ENCODE measurements around the gene ZCCHC17.

The ZCCHC17 gene

DNA sequence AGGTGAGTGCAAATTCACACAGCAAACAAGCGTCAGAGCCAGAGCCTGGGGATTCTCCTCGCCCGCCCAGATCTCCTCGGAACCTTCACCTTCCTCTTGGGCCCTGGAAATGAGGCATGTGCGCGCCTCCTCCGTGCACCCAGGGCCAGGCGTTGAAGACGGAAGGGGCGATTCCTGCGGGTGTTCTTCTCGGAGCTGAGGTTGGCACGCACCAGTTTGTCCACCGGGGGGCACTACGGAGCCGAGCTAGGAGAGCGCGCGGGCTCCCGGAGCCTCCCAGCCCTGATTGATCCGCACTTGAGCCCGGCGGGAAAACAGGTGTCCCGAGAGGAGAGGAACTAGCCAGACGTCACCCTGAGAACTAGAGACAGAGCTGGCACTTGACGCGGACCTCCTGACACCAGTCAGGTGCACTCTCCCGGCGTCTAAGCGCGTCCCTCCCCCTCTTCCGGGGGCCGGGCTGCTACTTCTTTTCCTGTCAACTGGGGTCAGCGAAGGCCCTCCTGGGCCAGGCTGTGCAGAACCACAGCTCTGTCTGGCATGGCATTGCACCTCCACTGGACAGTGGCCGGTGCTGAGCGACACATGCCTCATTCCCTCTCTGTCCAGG lies 97.9 kb downstream of the ZCCHC17 start:
- DNase-seq (ENCODE audit: low spot score): peak; percentile 84

- peak; percentile 33 for DNase-seq (ENCODE audit: low spot score)
These were observed 100.0 kb downstream of the ZCCHC17 start for GRCh38 chr1:31396633-31397351.

DNA sequence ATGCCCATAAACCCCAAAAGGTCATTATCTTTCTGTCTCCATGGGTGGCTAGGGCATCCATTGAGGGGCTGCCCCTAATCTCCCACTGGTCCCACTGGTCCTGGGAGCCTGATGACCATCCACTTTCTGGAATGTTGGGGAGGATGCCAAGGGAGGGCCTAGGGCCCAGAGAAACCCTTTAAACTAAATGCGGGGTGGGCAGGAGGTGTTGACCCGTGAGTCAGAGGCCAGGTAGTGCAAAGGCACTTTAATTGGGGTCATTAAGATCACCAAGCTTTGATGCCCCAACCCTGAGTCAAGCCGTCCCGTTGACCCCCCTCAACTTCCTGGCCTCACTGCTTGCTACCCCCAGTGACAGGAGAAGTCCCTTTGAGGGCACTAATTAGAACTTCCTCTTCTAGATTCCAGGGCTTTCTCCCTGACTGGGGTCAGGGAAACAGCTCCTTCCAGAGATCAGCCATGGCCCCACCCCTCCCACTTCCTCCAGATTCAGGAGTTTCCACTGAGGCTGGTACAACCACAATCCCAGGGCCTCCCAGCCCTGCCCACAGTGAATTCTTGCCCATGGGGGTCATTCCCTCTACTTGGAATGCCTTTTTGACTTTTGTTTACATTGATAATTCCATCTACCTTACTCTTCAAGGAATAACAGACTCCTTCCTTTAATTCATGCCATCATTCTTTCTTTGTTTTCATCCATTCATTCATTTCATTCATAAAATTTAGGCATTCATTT lies 100.7 kb downstream of the ZCCHC17 start:
- DNase-seq (ENCODE audit: low spot score): no peak

DNA sequence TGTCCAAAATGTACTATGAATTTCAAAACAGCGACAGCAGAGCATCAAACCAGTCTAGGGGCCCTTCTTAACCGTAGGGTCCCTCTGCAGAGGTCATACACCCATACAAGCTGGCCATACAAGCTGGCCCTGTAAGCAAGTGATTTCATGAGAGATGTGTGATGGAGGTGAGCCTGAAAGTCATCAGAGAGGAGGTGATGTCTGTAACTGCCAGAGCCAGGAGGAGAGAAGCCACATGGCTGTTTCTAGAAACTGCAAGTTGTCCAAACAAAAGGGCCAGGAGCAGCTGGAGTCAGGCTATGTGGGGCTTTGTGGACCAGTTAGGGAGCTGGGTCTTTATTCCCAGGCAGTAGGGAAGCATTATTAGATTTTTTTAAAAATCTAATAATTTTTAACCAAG lies 101.4 kb downstream of the ZCCHC17 start:
- no peak for DNase-seq (ENCODE audit: low spot score)

DNA sequence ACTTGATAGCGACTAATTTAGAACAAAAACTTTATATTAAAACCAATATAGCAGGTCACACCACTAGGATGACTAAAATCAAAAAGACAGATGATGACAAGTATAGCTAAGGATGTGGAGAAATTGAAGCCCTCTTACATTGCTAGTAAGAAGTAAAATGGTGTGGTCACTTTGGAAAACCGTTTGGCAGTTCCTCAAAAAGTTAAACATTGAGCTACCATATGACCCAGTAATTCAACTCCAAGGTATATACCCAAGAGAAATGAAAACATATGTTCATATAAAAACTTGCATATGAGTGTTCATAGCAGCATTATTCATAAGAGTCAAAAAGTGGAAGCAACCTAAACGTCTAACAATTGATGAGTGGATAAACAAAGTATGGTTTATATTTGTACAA lies 103.1 kb downstream of the ZCCHC17 start:
- DNase-seq (ENCODE audit: low spot score): no peak

DNA sequence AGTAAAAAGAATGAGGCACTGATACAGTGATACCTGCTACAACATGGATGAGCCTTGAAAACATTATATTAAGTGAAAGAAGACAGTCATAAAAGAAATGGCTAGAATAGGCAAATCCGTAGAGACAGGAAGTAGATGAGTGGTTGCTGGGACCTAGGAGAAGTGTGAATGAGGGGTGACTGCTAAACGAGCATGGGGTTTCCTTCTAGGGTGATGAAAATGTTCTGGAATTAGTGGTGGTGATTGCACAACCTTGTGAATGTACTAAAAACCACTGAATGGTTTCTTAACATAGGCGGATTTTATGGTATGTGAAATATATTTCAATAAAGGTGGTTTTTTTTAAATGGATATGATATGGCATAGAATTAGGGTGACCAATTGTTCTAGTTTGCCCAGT lies 103.6 kb downstream of the ZCCHC17 start:
- no peak for DNase-seq (ENCODE audit: low spot score)

DNA sequence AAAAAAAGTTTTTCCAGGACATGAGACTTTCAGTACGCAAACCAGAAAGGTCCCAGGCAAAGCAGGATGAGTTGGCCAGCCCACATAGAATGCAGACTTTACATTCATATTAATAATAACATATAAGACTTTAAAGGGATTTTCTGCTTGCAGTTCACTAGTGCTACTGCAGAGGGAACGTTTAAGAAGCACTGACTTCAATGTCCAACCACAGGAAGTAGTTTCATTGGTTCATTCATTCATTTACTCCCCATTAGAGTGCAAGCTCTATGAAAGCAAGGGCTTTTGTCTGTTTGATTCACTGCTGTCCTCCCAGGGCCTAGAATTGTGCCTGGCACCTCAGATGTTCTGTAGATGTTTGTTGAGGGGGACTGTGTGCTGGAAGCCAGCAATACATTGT lies 104.4 kb downstream of the ZCCHC17 start:
- peak; percentile 25 for DNase-seq (ENCODE audit: low spot score)

DNA sequence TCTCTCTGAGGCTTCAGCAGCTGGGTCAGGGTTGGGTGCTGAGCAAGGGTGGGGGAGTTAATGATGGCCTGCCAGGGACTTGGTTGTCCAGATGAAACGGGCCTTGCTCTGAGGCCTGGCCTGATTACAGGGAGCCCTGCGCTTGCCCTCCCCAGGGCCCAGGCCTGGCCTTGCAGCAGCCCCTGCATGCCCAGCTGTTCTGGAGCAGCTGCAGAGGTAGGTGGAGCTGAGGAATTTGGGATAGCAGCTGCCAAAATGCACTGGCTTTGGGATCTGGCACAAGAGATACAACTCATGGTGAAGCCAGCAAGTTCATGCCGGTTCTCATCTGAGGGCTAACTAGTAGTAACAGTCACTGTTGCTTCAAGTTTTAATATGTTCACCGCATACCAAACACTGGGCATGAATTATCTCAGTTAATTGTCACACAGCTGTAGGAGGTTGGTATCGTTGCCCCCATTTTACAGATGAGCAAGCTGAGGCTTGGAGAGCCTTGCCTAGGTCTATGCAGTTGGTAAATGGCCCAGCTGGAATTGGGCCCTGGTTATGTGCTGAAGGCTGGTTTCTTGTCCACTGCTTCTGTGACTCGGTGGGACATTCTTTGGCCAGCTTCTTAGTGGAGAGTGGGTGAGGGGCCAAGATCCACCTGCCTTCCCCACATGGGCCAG lies 108.9 kb downstream of the ZCCHC17 start:
- no peak for DNase-seq (ENCODE audit: low spot score)

GRCh38 chr1:31407029-31407626 lies 110.3 kb downstream of the ZCCHC17 start:
- no peak for DNase-seq (ENCODE audit: low spot score)

GRCh38 chr1:31408788-31409318 lies 112.0 kb downstream of the ZCCHC17 start:
- no peak for DNase-seq (ENCODE audit: low spot score)

GRCh38 chr1:31409946-31410858 lies 113.4 kb downstream of the ZCCHC17 start:
- DNase-seq (ENCODE audit: low spot score): no peak

DNA sequence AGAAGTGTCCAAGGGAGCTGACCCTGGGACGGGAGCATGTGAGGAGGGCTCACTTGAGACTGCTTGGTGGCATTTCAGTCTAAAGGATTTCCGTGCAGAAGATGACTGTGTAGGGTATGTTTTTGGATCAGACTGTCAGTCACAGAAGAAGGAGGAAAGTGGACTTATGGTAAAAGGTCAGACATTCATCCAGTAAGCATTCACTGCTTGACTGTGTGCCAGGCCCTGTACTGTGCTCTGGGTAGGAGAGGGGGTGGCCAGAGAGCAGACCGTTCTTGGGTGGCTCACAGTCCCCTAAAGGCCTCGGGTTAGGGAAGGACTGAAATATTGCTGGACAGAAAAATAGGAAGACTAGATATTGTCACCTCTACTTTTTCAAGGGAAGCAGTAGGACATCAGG lies 114.0 kb downstream of the ZCCHC17 start:
- DNase-seq (ENCODE audit: low spot score): no peak

GRCh38 chr1:31412205-31412604 lies 115.4 kb downstream of the ZCCHC17 start:
- DNase-seq (ENCODE audit: low spot score): no peak

GRCh38 chr1:31412732-31413404 lies 116.0 kb downstream of the ZCCHC17 start, which contains the start of gene SERINC2:
SERINC2 (plus strand) TSS chr1:31413213; CDS start chr1:31413266, 53 bp downstream.
- no peak for DNase-seq (ENCODE audit: low spot score)

- no peak for DNase-seq (ENCODE audit: low spot score)
These were observed 116.7 kb downstream of the ZCCHC17 start for GRCh38 chr1:31413405-31414001.

All from NAMALWA (cell line).